GM12875 (cell line): ENCODE results near the gene NOC2L.

ENCODE experiments used
- H3K4me3 ChIP-seq: one replicate; pipeline ENCODE4 v1.5.1; 2011; ENCODE audit warnings: low read depth, low read length, control low read depth
- TF ChIP-seq, protein P1 (sequence below): IDR thresholded peaks from 2 replicates; pipeline ENCODE4 v1.5.1; 2011; ENCODE audit warnings: low read depth, mild to moderate bottlenecking, control low read depth, inconsistent platforms, low read length, moderate library complexity, borderline replicate concordance; ENCODE audit not compliant: insufficient read depth

The NOC2L gene

DNA sequence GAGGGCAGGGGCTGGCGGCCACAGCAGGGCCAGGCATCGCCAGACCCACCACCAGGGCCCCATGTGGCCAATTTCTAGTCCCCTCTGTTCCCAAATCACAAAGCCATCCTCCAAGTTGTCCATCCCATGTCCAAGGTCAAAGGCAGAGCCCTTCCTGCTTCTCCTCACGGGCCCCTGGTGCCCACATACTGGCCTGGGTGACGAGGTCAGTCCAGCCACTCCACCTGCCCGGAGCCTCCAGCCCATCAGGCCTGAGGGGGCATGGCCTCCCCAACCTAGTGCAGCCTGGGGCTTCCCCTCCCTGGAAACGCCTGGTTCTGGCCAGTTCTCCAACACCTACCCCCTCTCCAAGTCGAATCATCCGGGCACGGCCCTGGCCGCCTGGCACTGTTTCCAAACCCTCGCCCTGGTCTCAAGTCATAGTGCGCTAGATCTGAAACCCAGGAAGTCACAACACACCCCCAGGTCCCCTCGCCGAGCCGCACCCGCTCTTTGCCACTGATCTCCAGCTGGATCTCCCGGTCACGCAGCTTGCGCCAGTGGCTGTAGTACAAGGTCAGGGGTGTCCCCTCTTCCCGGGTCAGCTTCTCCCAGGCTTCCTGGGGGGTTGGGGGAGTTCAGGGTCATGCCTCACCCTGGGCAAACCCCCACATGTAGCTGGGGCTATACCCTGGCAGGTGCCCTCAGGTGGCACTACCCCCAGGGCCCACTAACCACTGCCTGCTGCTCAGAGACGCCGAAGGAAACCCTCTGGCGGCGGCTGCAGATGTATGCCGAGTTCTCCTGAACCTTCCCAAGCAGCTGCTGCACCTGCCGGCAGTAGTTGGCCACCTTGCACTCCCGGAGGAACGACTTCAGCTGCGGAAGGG, 13.1 kb downstream of the NOC2L start:
- TF ChIP-seq, protein P1, sequence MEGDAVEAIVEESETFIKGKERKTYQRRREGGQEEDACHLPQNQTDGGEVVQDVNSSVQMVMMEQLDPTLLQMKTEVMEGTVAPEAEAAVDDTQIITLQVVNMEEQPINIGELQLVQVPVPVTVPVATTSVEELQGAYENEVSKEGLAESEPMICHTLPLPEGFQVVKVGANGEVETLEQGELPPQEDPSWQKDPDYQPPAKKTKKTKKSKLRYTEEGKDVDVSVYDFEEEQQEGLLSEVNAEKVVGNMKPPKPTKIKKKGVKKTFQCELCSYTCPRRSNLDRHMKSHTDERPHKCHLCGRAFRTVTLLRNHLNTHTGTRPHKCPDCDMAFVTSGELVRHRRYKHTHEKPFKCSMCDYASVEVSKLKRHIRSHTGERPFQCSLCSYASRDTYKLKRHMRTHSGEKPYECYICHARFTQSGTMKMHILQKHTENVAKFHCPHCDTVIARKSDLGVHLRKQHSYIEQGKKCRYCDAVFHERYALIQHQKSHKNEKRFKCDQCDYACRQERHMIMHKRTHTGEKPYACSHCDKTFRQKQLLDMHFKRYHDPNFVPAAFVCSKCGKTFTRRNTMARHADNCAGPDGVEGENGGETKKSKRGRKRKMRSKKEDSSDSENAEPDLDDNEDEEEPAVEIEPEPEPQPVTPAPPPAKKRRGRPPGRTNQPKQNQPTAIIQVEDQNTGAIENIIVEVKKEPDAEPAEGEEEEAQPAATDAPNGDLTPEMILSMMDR, result no peak
- no peak overlapping the region for H3K4me3 ChIP-seq

DNA sequence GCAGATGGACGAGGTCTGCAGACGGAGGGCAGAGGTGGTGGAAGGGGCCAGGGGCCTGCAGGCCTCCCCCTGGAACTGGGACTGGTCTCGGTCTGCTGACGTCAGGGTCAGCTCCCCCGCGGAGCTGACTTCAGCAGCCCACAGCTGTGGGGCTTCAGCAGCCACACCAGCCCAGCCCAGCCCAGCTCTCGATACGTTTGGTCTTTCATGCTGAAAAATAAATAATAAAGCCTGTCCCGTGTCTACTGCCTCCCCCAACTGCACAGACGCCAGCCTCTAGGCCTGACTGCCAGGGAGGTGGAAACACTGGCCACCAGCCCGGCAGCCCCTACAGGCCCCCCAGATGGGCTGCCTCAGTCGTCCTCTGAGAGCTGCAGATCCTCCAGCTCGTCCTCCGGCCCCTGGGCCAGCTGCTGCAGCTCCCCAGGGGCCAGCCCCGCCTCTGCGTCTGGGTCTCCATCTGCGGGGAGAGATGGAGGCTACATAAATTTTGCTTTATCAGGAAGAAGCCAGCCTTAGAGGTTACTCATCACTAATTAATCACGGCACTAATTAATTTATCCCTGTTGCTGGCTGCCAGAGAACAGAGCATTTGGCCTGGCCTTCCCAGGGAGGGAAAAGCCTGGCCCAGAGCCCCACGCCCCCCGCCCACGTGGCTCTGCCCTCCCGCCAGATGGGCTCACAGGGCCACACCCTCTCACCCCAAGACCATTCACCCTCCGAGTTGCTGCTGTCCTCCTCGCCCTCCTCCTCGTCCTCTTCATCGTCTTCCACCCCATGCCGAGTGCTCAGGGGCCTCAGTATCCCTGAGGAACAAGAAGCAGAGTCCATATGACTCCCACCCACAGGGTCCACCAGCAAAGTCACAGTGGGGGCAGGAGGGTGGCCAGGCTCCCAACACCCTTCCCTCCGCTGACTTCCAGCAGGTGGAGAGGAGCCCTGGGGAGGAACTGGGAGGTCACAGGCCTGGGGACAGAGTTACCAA, 14.4 kb downstream of the NOC2L start:
- H3K4me3 ChIP-seq, result no peak overlapping the region
- TF ChIP-seq, protein P1, result no peak

GRCh38 chr1:943545-944340, 15.3 kb downstream of the NOC2L start:
- no peak overlapping the region for H3K4me3 ChIP-seq
- TF ChIP-seq, protein P1, result no peak

DNA sequence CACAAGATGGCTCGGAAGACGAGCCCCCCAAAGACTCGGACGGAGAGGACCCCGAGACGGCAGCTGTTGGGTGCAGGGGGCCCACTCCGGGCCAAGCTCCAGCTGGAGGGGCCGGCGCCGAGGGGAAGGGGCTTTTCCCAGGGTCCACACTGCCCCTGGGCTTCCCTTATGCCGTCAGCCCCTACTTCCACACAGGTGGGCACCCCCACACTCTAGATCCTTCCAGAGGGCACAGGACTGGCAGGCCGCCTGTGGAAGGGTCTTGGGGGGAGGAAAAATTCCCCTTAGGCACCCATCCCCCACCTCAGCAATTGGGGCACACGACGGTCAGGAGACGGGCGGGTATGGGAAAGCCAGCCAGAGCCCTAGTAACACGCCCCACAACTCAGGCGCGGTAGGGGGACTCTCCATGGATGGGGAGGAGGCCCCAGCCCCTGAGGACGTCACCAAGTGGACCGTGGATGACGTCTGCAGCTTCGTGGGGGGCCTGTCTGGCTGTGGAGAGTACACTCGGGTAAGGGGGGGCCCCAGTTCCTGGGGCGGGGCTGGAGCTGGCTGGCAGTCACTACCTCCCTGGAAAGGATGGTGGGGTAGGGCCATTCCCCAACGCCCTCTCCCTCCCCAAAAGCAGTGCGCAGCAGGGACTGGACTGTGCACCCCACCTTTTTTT, 16.1 kb downstream of the NOC2L start:
- TF ChIP-seq, protein P1, result no peak
- no peak overlapping the region for H3K4me3 ChIP-seq

GRCh38 chr1:942411-942821, 16.6 kb downstream of the NOC2L start:
- no peak overlapping the region for H3K4me3 ChIP-seq
- TF ChIP-seq, protein P1, result no peak
